ENCODE data around the gene GDPD4.

- no peak for TF ChIP-seq CTCF (IDR thresholded peaks at IDR 0.05)
- no peak for TF ChIP-seq EP300 (IDR thresholded peaks at IDR 0.05)
These were observed 30.6 kb downstream of the GDPD4 start for GRCh38 chr11:77270921-77271320.
